SH-SY5Y (cell line): ENCODE results near the gene MYNN.

Source experiments
- GATA2 ChIP-seq: IDR thresholded peaks from 2 replicates; pipeline ENCODE4 v1.6.1; 2011; ENCODE audit warnings: mild to moderate bottlenecking, low read depth, low read length
- GATA3 ChIP-seq: IDR thresholded peaks from 2 replicates; pipeline ENCODE4 v1.6.1; 2011; ENCODE audit warnings: low read depth, mild to moderate bottlenecking, low read length, moderate library complexity

GRCh38 chr3:169790219-169790618 is 17.0 kb downstream of the MYNN start:
- TF ChIP-seq GATA3 (no peak), GATA2 (no peak)
